ENCODE results near the gene CLRN3.

GRCh38 chr10:127878475-127879055 lies 14.2 kb downstream of the CLRN3 start:
- TF ChIP-seq ATF2 (IDR thresholded peaks at IDR 0.05; ENCODE audit: low read length): no peak
- no peak for TF ChIP-seq KDM1A (IDR thresholded peaks at IDR 0.05; ENCODE audit: borderline replicate concordance, low read length)
- no peak for TF ChIP-seq POLR2A (IDR thresholded peaks at IDR 0.05; ENCODE audit: control extremely low read depth in 1 of 2, low read depth in 2 of 2, low read length in 2 of 2)
- no peak for TF ChIP-seq EP300 (IDR thresholded peaks at IDR 0.05; ENCODE audit: borderline replicate concordance in 1 of 2, low read depth in 2 of 2, low read length in 2 of 2)
- TF ChIP-seq CTCF (IDR thresholded peaks at IDR 0.05; ENCODE audit: control extremely low read depth in 1 of 3, insufficient read depth in 1 of 3, low read depth in 1 of 3, low read length in 3 of 3): no peak
- TF ChIP-seq POLR2AphosphoS5 (IDR thresholded peaks at IDR 0.05; ENCODE audit: low read depth, low read length): no peak
- TF ChIP-seq FOSL1 (IDR thresholded peaks at IDR 0.05; ENCODE audit: insufficient read depth, low read depth, low read length): no peak
- TF ChIP-seq CEBPB (IDR thresholded peaks at IDR 0.05; ENCODE audit: low read depth, low read length): no peak
- no peak for TF ChIP-seq GABPA (IDR thresholded peaks at IDR 0.05; ENCODE audit: borderline replicate concordance, insufficient read depth, low read length)

Measured in H1 (cell line).